Measurements from ENCODE around the gene ZNF654.

Gene ZNF654

GRCh38 chr3:88191872-88192409 is 132.9 kb downstream of the ZNF654 start:
- in situ Hi-C loops (cut with MboI; ENCODE audit: low sequenced_read_pairs): no loop called here

GRCh38 chr3:88192631-88193030 is 133.6 kb downstream of the ZNF654 start:
- in situ Hi-C loops (cut with MboI; ENCODE audit: low sequenced_read_pairs): no loop called here
